ENCODE measurements around the gene MEPCE. TPM values are rescaled to one million over a fixed set of nuclear protein-coding genes. Genes with fewer than 3 reads are reported as not detected.
"Not testable (repeated sequence)": the region's sequence is repeated elsewhere in the genome, so short reads cannot be mapped to it uniquely, and the experiment has no call there.

MEPCE gene, protein sequence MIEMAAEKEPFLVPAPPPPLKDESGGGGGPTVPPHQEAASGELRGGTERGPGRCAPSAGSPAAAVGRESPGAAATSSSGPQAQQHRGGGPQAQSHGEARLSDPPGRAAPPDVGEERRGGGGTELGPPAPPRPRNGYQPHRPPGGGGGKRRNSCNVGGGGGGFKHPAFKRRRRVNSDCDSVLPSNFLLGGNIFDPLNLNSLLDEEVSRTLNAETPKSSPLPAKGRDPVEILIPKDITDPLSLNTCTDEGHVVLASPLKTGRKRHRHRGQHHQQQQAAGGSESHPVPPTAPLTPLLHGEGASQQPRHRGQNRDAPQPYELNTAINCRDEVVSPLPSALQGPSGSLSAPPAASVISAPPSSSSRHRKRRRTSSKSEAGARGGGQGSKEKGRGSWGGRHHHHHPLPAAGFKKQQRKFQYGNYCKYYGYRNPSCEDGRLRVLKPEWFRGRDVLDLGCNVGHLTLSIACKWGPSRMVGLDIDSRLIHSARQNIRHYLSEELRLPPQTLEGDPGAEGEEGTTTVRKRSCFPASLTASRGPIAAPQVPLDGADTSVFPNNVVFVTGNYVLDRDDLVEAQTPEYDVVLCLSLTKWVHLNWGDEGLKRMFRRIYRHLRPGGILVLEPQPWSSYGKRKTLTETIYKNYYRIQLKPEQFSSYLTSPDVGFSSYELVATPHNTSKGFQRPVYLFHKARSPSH
- 23.1 TPM for total RNA-seq

DNA sequence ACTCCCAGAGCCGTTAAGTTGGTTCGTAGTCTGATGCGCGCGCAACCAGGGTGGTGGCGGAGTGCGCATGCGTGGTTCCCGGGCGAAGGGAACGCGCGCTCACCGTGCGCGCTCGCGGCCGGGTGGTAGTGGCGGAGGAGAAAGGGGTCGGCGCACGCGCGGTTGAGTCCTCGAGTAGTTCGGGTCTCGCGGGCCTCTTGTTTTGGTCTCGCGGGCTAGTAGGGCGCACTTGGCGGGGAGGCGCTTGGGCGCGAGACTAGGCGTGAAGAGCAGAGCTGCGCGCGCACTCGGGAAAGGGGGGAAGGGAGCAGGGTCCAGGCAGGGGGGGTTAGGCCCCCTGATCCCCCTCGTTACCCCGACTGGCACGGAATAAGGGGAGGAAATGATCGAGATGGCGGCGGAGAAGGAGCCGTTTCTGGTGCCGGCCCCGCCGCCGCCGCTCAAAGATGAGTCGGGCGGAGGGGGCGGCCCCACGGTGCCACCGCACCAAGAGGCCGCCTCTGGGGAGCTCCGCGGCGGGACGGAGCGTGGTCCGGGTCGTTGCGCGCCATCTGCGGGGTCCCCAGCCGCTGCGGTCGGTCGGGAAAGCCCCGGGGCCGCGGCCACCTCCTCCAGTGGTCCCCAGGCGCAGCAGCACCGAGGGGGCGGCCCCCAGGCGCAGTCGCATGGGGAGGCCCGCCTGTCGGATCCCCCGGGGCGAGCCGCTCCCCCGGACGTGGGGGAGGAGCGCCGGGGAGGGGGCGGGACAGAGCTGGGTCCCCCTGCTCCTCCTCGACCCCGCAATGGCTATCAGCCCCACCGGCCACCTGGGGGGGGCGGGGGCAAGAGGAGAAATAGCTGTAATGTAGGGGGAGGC, at the start of gene MEPCE:
MEPCE (plus strand) TSS at position 195 of the 856 bp plus-strand sequence; CDS start at position 383, 188 bp downstream.
- ATAC-seq: peak; percentile 55
- peak; percentile 94 for DNase-seq (ENCODE audit: low spot score)

DNA sequence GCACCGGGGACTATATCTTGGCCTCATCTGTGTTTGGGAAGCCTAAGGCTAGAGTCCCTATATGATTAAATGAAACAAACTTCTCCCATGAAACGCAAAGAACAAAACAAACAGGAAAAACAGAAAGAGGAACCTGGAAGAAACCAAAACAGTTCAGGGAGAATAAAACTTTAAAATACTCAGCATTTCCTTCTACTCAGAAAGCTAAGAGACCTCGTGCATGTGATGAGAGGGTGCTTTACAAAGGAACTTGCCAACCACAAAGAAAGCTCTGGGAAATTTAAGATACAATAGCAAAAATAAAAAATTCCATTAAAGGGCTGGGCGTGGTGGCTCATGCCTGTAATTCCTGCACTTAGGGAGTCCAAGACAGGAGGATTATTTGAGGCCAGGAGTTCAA, 49.4 kb upstream of the MEPCE start:
- no peak for ATAC-seq
- no peak for DNase-seq (ENCODE audit: low spot score)

DNA sequence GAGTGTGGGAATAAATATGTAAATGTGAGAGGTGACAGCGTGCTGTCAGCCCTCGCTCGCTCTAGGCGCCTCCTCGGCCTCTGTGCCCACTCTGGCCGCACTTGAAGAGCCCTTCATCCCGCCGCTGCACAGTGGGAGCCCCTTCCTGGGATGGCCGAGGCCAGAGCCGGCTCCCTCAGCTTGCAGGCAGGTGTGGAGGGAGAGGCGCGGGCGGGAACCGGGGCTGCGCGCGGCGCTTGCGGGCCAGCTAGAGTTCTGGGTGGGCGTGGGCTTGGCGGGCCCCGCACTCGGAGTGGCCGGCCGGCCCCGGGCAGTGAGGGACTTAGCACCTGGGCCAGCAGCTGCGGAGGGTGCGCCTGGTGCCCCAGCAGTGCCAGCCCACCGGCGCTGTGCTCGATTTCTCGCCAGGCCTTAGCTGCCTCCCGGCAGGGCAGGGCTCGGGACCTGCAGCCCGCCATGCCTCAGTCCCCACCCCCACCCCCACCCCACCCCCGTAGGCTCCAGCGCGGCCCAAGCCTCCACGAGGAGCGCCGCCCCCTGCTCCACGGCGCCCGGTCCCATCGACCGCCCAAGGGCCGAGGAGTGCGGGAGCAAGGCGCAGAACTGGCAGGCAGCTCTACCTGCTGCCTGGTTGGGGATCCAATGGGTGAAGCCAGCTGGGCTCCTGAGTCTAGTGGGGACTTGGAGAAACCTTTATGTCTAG, 47.9 kb upstream of the MEPCE start:
- DNase-seq (ENCODE audit: low spot score); ATAC-seq: not testable (repeated sequence)

DNA sequence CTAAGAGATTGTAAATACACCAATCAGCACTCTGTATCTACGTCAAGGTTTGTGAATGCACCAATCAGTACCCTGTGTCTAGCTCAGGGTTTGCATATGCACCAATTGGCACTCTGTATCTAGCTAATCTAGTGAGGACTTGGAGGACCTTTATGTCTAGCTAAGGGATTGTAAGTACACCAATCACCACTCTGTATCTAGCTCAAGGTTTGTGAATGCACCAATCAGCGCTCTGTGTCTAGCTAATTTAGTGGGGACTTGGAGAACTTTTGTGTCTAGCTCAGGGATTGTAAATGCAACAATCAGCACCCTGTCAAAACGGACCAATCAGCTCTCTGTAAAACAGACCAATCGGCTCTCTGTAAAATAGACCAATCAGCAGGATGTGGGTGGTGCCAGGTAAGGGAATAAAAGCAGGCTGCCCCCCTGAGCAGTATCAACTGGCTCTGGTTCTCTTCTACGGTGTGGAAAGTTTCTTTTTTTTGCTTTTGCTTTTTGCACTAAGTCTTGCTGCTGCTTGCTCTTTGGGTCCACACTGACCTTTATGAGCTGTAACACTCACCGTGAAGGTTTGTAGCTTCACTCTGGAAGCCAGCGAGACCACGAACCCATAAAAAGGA, 47.3 kb upstream of the MEPCE start:
- not testable (repeated sequence) for DNase-seq (ENCODE audit: low spot score); ATAC-seq

GRCh38 chr7:100384628-100385294, 44.9 kb upstream of the MEPCE start:
- DNase-seq (ENCODE audit: low spot score) (no peak), ATAC-seq (no peak)

DNA sequence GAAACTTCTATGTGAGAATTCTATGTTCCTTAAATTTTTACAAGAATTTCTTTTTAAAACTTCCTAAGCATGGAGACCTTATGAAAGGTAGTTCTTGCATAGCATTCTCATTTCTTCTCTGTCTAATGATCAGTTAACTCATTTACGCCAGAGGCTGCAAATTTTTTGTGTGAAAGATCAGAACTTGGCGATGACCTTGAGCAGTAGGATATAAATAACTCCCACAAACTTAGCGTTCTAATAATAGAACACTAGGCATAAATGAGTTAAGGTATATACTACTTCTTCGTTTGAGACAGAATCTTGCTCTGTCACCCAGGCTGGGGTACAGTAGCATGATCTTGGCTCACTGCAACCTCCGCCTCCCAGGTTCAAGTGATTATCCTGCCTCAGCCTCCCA, 42.7 kb upstream of the MEPCE start:
- no peak for DNase-seq (ENCODE audit: low spot score)

DNA sequence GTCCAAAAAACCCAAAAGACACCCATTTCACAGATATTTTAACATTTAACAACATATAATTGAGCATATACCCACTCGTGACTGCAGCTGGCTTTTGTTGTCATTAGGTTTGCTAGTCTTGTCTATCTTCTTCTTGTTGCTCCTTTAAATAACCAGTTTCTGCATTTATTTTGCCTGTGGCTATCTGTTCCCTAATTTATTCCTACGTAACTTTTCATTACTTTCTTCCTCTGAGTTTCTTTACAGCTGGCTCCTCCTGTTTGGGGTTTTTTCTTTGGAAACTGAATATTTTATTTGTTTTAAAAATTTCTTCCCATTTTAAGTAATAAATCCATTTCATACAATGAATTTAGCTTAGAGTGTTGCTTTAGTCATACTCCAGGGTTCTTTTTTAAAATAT, 41.9 kb upstream of the MEPCE start:
- DNase-seq (ENCODE audit: low spot score) (no peak), ATAC-seq (no peak)

More for the DNA sequence above, 42.7 kb upstream of the MEPCE start:
- ATAC-seq: no peak

DNA sequence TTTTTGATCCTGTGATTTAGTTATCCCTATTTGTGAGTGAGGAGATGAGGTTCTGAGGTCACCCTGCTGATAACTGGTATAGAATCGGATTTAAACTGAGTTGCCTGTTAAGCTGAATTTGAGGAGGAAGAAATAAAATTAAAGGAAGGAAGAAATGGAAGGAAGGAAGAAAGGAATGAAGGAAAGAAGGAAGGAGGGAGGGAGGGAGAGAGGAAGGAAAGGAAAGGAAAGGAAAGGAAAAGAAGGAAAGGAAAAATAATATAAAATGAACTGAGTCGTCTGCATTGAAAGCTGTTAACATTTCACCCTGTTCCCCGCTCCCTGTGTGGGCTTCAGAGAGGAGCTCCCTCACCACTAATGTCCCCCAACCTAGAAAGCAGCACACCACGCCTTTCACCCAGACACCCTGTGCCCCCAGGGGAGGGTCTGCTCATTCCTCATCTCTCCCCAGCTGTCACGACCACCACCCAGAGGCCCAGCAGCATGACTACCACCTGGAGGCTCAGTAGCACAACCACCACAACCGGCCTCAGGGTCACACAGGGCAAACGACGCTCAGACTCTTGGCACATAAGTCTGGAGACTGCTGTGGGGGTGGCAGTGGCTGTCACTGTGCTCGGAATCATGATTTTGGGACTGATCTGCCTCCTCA, 40.1 kb upstream of the MEPCE start:
- ATAC-seq (no peak), DNase-seq (ENCODE audit: low spot score) (no peak)

DNA sequence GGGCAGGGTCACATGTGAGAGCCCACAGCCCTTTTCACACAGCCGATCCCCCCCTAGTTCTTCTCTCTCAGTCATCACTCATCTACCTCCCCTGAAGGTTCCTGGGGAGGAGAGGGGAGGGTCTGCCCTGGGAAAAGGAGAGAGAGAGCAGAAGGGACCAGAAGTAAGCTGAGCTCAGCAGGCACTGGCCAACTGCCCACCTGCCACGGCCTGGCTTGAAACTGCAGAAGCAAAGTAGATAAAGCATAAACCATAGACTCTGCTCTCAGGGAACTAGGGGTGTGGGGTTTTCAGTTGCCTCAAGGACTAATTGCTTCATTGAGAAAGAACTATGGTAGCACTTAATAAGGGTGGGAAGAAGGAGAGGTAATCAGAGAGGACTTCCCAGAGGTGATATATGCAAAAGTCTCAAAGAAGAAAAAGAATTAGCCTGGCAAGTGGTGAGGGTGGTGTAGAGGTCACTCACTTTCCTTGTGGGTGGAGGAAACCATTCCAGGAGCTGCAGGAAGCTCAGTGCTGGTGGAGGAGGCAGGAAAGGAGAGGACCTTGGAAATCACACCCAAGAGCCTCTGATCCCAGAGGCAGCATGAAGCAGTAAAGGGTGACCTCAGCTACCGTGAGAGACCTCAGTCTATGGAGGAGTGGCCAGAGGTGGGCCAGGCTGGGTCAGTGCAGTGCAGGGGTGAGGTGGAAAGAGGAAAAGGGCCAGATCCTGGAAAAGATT, 39.2 kb upstream of the MEPCE start:
- DNase-seq (ENCODE audit: low spot score) (no peak), ATAC-seq (no peak)

GRCh38 chr7:100393233-100393905, 36.3 kb upstream of the MEPCE start:
- DNase-seq (ENCODE audit: low spot score): no peak
- ATAC-seq: no peak

GRCh38 chr7:100394077-100394476, 35.6 kb upstream of the MEPCE start:
- ATAC-seq (no peak), DNase-seq (ENCODE audit: low spot score) (no peak)

GRCh38 chr7:100396421-100396982, 33.1 kb upstream of the MEPCE start:
- ATAC-seq (peak; percentile 29), DNase-seq (ENCODE audit: low spot score) (no peak)

DNA sequence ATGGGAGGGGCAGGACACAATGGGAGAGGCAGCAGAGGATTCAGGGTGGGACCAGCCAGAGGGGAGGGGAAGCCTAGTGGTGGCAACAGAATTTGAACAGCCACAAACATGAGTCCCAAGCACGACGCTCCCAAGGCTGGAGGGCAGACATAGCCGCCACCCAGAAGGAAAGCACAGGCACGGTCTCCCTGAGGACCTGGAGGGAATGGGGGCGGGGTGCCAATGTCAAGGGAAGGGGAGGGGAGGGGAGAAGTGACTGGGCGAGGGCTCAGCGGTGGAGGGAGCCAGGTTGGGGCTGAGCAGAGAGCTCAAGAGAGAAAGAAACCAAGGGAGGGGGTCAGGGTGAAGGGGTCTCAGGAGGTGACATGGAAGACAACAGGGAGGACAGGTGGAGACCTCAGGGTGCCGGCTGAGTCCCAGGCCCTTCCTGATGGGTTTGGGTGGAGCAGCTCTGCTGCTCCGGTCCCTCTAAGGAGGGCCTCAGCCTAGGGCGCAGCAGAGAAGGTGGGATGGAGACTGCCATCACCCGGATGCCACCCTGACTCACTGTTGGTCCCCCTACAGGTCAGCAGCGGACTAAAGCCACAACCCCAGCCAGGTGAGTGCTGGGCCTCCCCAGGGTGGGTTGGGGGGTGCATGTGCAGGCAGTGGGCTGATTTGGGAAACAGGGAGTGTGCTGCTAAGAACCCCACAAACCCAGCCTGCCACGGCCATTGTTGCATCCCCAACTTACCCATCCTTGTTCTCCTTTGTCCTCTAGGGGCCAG, 32.1 kb upstream of the MEPCE start:
- DNase-seq (ENCODE audit: low spot score): no peak

GRCh38 chr7:100398239-100398638, 31.4 kb upstream of the MEPCE start:
- no peak for ATAC-seq

More for the DNA sequence above, 32.1 kb upstream of the MEPCE start:
- ATAC-seq: no peak

GRCh38 chr7:100400041-100400440, 29.6 kb upstream of the MEPCE start:
- no peak for DNase-seq (ENCODE audit: low spot score)
- no peak for ATAC-seq

More at GRCh38 chr7:100398239-100398638, 31.4 kb upstream of the MEPCE start:
- no peak for DNase-seq (ENCODE audit: low spot score)

- ATAC-seq (no peak), DNase-seq (ENCODE audit: low spot score) (no peak)
These were observed 29.0 kb upstream of the MEPCE start for GRCh38 chr7:100400656-100401055.

GRCh38 chr7:100401811-100402210, 27.8 kb upstream of the MEPCE start:
- DNase-seq (ENCODE audit: low spot score) (no peak), ATAC-seq (no peak)

Data from left lobe of liver (tissue), 2 donors.